Loucy (cell line): Measurements from ENCODE around the gene PRKCE.

ENCODE experiments used
- EZH2phosphoT487 ChIP-seq: fragments of 200-600 bp; IDR thresholded peaks from 2 replicates; pipeline ENCODE4 v1.6.1; 2018; ENCODE audit warnings: antibody characterized with exemption, mild to moderate bottlenecking, moderate library complexity, borderline replicate concordance
- TF ChIP-seq, protein P1 (sequence below): fragments of 200-600 bp; sonication (generic); conservative IDR thresholded peaks from 2 replicates; pipeline ENCODE4 v1.5.1; 2014; ENCODE audit warnings: mild to moderate bottlenecking, antibody characterized with exemption, low read length

DNA sequence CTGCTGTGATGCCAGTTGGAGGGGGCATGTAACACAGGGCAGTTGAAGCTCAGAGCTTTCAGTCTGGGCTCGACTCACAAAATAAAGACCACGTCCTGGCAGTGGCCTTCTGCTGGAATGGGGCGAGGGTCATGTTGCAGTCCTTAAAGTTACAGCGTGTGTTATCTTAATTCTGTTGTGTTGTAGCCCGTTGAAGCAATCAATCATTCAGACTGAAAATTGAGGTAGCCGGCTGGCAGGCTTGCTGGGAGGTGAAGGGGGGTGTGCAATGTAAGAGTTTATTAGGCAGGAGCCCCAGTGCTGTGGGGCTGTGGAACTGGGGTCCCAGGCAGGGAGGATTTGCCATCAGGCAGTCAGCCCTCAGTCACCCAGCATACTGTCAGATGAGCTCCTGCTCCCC, 508.9 kb downstream of the PRKCE start:
- TF ChIP-seq, protein P1, sequence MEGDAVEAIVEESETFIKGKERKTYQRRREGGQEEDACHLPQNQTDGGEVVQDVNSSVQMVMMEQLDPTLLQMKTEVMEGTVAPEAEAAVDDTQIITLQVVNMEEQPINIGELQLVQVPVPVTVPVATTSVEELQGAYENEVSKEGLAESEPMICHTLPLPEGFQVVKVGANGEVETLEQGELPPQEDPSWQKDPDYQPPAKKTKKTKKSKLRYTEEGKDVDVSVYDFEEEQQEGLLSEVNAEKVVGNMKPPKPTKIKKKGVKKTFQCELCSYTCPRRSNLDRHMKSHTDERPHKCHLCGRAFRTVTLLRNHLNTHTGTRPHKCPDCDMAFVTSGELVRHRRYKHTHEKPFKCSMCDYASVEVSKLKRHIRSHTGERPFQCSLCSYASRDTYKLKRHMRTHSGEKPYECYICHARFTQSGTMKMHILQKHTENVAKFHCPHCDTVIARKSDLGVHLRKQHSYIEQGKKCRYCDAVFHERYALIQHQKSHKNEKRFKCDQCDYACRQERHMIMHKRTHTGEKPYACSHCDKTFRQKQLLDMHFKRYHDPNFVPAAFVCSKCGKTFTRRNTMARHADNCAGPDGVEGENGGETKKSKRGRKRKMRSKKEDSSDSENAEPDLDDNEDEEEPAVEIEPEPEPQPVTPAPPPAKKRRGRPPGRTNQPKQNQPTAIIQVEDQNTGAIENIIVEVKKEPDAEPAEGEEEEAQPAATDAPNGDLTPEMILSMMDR, result no peak
- TF ChIP-seq EZH2phosphoT487, result no peak
